ENCODE measurements around the gene LRP6.
"Not testable (repeated sequence)": the region's sequence is repeated elsewhere in the genome, so short reads cannot be mapped to it uniquely, and the experiment has no call there.

The LRP6 gene

DNA sequence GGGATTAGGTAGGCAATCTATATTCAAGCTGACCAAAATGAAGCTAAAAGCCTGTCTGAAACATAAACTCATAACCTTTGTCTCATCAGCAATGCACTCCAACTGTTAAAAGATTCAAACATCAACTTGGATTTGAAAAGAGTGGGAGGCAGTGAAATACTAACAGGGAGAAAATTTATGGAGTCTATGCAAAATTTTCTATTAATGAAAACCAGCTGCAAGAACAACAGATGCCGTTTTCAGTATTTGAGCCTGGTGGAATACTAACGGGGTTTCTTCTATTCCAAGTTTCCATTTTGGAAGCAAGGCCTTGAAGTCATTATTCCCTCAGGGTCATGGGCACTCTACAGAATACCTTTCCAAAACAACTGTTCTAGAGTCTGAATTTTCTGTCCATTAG, 88.3 kb downstream of the LRP6 start:
- DNase-seq = no peak

DNA sequence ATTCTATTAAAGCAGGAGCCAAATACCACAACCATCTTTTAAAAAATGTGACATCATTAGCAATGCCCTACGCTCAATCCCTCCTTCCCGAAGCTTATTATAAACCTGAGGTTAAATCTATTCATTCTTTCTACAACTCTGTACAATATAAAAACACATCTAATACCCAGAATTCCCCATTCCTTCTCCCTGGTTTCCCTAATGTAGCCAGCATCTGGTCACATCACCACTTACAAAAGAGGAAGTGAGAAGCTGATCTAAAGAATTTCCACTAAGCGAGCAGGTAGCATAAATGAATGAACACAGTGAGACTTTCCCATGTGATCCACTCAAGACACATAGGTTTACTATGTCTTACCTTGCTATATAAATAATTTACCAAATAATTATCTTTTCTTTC, 90.4 kb downstream of the LRP6 start:
- no peak for DNase-seq

DNA sequence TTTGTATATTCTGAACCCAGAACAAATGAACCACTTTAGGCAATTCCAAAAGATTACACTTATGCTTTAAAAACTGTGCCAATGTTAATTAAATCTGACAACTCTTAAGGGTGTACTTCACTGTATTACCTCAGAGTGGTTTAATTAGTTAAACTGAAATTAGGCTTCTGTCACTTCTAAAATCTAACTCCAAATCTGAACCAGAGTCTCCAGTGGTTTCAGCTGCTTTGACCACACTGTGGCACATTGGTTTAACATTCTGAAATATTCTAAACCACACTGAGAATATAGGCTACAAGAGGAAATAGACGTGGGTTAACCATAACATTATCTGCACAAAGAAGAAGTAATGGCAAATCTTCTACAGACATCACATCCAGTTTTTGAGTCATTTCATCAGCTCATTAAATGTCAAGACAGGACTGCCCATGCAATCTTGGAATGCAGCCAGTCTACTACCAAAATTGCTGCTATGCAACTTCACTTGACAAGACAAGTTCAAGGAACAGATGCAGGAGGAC, 94.8 kb downstream of the LRP6 start:
- DNase-seq = peak; percentile 2

DNA sequence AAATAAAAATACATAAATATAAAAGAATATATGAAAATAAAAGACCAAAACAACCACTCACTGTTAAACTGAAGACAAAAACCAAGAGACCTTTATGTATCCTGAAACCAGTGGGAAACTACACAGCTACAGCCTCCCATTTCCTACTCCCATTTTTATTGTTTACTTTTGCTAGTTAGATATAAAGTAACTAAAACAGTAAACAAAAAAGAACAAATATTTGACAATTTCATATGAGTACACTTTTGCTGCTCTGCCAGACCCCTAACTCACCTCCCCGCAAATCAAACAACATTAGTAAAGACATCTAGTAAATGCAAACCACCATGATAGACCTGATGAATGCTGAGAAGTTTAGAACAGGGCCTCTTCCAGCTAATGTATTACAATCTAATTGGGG, 99.0 kb downstream of the LRP6 start:
- no peak for DNase-seq

DNA sequence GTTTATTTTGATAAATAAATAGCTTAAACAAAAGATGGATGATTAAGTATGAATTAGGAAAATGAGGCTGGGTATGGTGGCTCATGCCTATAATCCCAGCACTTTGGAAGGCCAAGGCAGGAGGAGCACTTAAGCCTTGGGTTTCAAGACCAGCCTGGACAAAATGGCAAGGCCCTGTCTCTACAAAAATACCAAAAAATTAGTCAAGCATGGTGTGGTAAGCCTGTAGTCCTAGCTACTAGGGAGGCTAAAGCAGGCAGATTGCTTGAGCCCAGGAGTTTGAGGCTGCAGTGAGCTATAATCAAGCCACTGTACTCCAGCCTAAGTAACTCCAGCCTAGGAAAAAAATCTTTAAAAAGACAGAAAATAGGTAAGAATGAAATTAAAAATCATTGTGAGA, 100.1 kb downstream of the LRP6 start:
- DNase-seq = no peak

DNA sequence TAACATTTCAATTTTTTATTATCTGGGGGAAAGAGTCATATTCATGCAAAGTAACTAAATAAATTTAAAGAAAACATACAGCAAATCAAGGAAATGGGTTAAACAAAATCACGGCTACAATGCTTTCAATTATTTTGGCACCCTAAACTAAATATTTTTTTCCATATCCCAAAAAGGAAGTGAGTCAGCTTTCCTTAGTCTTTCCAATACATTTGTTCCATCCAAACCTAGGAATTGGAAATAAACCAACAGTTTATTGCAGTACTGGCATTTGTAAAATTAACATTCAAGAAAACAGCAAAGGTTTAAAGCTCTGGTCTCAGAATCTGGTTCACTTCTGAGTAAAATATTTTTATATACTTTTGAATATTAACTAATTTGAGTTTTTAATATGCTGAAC, 106.9 kb downstream of the LRP6 start:
- no peak for DNase-seq

DNA sequence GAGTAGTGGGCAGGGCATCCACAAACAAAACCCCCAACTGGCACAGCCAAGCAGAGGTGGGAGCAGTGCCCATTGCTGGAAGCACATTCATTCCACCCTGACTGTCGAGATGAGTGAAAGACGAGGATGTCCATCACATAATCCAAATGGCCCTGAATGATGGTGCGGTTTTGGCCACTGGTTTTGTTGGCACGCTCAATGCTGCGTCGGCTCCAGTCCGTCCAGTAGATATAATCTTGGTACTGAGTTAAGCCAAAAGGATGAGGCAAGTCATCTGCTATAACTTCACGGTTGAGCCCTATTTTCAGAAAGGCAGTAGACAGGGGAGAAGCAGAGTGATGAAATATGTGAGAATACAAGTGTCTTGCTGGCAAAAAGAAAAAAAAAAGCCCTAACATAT, 108.0 kb downstream of the LRP6 start:
- DNase-seq = no peak

DNA sequence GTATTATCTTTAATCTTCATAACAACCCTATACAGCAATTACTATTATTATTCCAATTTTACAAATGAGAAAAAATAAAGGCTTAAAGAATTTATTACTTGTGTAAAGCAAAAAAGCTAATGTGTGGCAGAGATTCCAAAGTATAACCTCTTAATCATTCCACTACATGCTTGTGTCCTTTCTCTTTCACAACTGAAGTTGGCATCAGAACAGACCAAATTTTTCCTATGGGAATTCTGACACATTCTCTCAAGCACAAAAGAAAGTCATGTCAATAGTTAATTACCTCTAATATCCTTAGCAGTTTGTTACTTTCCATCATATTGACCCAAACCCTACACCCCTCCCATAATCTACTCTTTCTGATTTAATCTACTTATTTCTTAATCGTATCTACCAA, 109.4 kb downstream of the LRP6 start:
- DNase-seq = no peak

DNA sequence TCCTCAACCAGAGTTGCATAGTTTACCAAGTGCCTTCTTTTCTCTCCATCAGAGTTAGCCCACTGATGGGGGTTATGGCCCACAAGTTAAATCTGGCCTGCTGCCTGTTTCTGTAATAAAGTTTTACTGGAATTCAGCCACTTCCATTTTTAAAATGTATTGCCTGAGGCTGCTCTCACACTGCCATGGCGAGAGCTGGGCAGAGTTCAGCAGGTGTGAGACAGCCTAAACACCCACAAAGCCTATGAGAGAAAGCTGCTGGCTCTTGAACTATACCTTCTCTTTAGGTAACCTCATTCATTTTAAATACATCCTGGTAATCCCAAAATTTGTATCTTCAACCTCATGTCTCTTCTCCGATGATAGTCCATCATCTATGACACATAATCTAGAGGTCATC, 110.0 kb downstream of the LRP6 start:
- no peak for DNase-seq

DNA sequence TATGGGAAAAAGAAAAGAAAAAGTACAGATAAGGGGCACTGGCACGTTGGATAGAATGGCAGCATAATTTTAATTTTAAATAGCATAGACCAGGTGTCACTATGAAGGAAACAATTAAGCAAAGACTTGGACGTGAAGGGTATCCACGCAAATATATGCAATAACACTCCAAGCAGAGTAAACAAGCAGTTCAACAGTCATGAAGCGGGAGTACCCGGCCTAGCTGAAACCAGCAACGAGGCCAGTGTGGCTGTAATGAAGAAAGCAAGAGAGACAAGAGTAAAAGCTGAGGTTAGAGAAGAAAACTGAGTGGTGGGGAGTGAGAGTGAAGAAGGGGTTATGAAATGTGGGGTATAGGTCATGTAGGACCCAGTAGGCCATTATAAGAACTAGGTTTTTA, 110.7 kb downstream of the LRP6 start:
- no peak for DNase-seq

DNA sequence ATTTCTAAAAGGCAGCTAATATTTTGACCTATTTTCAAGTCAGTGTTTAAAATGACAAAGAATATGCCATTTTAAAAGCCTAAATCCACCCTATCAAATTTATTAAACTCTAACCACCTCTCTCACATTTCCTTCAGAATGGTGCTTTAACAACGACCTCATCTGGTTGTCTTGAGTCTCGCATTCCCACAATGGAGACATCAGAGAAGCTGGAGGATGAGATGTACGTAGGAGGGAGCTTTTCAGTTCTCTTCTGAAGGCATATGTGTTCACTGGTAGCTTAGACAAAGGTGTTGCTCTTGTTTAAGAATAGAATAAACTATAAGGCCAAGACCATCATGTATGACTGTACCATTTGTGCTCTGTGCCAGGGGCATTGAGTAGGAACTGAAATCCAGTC, 113.2 kb downstream of the LRP6 start:
- DNase-seq = no peak

DNA sequence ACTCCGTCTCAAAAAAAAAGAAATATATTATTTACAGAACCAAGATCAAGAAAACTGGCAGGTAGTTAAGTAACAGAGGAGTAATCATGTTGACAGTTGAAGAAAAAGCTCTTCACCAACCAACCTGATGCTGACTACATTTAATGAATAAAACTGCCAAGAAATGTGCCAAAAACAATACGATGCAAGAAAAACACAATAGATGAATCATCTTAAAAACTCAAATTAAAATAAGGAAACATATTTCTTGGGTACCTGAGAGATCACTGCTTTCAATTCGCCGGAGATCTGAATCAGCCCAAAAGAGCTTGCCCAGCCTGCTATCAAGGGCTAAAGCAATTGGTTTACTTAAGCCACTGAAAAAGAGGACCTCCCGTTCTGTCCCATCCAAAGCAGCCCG, 119.7 kb downstream of the LRP6 start:
- DNase-seq = no peak

DNA sequence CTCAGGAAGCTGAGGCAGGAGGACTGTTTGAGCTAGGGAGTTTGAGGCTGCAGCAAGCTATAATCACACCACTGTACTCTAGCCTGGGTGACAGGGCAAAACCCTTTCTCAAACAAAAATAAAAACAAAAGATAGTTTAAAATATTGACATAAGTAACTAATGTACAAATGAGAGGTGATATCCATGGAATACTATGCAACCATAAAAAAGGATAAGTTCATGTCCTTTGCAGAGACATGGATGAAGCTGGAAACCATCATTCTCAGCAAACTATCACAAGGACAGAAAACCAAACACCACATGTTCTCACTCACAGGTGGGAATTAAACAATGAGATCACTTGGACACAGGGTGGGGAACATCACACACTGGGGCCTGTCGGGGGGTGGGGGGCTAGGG, 122.3 kb downstream of the LRP6 start:
- not testable (repeated sequence) for DNase-seq

DNA sequence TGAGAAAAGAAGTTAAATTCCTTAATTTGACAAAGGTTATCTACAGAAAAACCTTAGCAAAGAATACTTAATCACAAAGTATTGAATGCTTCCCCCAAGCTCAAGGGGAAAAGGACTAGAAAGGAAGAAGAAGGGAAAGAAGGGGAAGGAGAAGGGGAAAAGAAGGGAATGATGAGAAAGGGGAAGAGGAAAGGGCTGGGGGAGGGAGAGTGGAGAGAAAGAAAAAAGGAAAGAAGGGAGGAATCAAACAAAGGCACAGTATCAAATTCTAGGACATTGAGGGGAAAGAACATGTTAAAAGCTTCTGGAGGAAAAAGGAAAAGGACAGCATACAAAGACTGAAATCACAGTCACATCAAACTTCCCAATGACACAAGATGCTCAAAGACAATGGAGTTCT, 125.8 kb downstream of the LRP6 start:
- no peak for DNase-seq

DNA sequence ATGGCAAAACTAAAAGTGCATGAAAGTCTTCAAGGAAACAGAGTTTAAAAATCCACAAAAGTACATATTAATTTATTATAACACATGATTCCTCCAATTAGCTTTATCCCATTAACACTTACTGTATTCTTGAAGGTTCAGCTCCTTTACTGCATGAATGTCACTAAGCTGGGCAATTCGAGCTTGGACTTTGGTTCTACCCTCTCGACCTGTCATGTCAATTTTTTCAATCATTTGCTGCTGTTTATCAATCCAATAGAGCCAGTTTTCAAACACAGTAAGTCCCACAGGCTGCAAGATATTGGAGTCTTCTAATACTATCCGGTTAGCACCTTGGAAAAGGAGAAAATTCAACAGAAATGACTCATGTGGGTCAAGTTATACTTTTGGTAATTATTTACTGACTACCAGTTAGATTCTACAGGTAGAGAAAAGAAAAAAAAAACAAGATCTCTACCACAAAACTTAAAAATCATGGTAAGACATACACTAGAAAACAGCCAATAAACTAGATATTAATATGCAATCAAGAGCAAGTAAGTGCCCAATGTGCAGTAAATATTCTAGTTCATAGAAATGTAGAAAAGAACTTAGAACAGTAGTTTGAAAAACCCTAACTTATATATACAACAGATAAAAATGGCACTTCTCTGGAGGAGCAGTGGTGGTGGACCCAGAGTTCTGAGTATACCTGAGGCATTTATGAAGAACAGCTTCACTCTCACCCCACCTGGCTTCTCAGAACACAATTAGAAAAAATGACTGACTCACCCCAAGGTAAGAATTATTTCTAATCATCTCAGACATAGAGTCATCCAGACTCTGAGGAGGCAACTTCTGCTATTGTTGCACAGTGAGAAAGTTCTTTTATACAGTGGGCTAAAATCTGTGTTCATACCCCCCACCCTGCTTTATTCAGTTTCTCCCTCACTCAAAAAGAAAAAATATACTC, 128.4 kb downstream of the LRP6 start:
- DNase-seq = no peak

DNA sequence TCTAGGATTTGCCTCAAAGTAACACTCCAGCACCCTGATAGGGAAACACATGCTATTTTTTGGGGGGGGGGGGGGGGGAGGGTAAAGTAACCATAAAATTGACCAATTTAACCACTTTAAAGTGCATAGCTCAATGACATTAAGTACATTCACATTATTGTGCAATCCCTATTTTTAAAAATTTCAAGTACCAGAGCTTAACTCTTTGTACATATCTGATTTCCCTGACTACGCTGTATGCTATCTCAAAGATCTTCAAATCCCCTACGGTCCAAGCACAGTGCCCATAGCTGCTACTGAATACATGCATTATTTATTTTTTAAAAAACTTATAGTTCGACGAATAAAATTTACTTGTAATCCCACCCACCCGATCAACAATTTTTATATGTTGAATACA, 133.1 kb downstream of the LRP6 start:
- DNase-seq = no peak

DNA sequence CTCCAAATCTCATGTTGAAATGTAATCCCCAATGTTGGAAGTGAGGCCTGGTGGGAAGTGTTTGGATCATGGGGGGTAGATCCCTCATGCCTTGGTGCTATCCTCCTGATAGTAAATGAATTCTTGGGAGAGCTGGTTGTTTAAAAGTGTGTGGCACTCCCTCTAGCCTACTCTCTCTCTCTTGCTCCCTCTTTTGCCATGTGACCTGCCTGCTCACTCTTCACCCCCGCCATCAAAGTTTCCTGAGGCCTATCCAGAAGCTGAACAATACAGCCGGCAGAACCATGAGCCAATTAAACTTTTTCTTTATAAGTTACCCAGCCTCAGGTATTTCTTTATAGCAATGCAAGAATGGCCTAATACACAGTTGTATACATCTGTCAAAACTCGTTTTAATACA, 133.6 kb downstream of the LRP6 start:
- DNase-seq = no peak

DNA sequence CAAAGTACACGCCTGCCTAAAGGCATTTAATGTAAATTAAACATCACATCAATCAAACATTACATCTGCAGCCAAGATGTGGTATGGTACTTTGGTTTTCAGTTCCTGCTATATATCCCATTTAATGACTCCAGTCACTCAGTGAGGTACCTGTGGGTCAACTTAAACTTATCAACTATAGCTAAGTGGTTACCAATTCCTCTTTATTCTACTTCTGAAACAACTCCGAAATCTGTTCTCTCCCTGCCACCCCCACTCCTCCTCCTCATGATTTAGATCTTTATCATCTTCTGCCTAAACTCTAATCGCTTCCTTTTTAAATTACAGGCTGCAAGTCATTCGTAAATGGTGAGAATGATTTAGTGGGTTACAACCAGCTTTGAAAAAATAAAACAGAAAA, 138.2 kb downstream of the LRP6 start:
- DNase-seq = no peak

DNA sequence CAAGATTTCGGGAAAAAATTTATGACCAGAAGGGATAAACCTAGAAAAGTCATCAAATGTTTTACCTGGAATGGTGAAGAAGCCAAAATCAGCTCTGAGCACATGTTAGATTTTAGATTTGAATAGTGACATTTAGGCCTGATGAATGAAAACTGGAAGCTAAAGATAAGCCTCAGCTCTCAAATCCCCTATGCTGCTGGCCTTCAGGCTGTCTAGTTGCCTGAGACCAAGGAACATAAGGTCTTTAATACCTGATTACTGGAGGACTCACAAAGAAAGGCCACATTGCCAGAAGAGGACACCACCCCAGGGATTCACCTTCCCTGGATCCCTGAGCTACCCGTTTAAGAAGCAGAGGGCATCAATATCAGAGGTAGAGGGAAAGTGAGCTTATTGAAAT, 139.5 kb downstream of the LRP6 start:
- DNase-seq = no peak

DNA sequence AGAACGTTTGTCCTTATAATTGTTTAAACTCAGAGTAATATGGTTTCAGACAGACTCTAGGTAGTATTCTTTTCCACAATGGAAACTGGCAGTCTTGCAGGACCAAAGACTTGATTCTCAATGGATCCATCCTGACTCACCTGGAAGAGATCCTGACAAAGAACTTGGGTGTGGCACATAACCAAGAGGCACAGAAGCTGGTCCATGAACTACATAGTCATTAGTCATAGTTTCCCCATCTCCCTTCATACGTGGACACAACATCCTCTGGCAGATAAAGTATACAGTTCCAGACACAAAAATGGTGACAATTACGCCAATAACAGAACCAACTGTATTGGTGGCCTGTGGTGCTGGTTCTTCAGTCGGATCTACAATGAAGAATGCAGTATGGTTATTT, 140.3 kb downstream of the LRP6 start:
- DNase-seq = no peak

DNA sequence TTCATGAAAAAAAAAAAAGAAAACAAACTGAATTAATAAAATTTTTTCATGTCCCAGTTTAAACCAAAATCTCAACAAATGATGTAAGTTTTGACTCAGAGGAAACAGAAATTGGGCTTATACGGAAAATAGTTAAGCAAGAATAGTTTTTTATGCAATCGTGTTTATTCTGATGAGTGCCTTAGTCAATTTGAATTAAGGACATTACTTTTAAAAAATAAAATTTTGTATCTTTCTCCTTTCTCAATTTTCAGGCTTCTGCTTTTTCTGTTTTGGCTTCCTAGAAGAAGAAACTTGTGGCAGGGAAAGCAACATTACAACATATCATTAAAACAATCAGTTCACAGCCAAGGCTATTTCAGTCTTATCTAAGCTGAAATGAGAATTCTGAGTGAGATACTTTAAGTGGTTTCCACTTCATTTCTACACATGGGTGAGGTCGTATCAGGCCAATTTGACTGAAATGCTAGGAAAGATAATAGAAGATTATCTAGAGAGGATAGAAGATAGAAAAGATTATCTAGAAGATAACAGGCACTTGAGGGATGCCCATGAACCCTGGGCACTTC, 143.7 kb downstream of the LRP6 start:
- no peak for DNase-seq

DNA sequence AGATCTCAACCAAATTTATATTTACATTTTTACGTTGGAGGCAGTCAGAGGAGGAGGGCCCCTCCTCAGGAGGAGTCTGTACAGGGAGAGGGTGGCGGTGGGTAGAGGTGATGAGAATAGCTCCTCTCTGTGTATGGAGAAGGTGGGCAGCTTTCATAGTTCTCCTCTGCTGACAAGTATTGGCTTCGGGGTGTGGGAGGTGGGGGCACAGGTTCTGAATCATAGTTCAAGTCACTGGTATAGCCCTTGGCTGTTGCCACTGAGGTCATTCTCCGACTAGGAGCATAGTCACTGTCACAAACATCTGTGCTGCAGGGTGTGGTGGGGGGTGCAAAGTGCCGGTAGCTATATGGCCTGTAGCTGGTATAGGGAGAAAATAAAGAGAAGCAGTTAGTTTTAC, 145.8 kb downstream of the LRP6 start:
- DNase-seq = no peak

DNA sequence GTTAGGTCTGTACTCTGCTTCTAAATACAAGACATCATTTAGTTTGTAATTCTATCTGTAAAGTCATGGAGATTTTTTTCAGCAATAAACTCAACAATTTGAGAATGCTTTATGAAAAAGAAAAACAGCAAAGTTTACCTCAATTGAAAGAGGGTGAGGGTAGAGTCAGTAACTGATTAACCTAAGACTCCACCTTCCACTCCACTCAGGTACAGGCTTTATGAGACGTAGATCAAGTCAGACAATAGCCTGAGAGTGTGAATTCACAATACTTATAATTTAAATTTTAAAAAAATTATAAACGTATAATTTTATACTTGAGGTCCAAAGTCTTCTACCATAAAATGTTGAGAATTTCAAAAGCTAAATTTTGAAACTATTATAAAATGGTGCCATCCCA, 150.2 kb downstream of the LRP6 start:
- DNase-seq = no peak

DNA sequence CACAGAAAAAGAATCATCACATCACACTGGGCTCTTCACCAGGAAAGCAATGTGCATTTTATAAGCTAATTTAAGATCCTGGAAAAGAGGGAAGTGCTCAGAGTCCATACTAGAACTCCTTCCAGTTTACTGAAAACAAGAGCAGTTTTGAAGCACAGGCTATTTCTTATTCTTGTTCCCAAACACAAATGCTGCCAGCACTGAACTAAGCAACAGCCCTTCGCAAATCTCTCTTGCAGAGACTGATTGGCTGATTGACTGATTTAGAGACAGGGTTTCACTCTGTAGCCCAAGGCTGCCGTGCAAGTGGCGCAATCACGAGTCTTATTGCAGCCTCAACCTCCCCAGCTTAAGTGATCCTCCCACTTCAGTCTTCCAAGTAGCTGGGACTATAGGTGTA, 151.3 kb downstream of the LRP6 start:
- no peak for DNase-seq
